ENCODE measurements around the gene RALA. TPM values are rescaled to one million over a fixed set of nuclear protein-coding genes. Genes with fewer than 3 reads are reported as not detected.

RALA gene
- total RNA-seq, 1 donor from 2014 or later, result 59.5 TPM

- Histone ChIP-seq H3K27me3 (no peaks in the 10 kb centered on the region), H3K4me2 (no peak overlapping the region), H3K4me1 (no peaks in the 10 kb centered on the region), H4K20me1 (ENCODE audit: low read depth) (peaks cover 2% of the 10 kb centered on the region), H3K36me3 (no peaks in the 10 kb centered on the region), H3K4me3 (no peak overlapping the region), H3K79me2 (ENCODE audit: low read depth) (peaks cover 100% of the 10 kb centered on the region), H3K9ac (no peak overlapping the region), H3K27ac (no peak overlapping the region), H3F3A (ENCODE audit: low read depth) (no peaks in the 10 kb centered on the region), H3K9me3 (ENCODE audit: low read depth) (peaks cover 4% of the 10 kb centered on the region), H2AFZ (replicated peaks) (no peak overlapping the region)
- Mint-ChIP-seq H3K9me3 (peaks cover 9% of the 10 kb centered on the region), H3K27me3 (ENCODE audit: insufficient read depth, low read depth) (no peaks in the 10 kb centered on the region), H3K27ac (no peak overlapping the region), H3K4me1 (no peaks in the 10 kb centered on the region), H3K4me3 (no peak overlapping the region), H3K36me3 (peaks cover 48% of the 10 kb centered on the region)
- TF ChIP-seq EZH2 (IDR thresholded peaks at IDR 0.05), result no peak
- no peak for DNase-seq (ENCODE audit: low spot score)
Observed at GRCh38 chr7:39634478-39634805, 11.1 kb downstream of the RALA start.

- Histone ChIP-seq H3K4me1 (peaks cover 17% of the 10 kb centered on the region), H3F3A (ENCODE audit: low read depth) (peaks cover 7% of the 10 kb centered on the region), H3K9ac (no peak overlapping the region), H3K4me3 (no peak overlapping the region), H3K4me2 (no peak overlapping the region), H4K20me1 (ENCODE audit: low read depth) (peaks cover 9% of the 10 kb centered on the region), H2AFZ (replicated peaks) (no peak overlapping the region), H3K27me3 (no peaks in the 10 kb centered on the region), H3K36me3 (no peaks in the 10 kb centered on the region), H3K9me3 (ENCODE audit: low read depth) (peaks cover 4% of the 10 kb centered on the region), H3K27ac (no peak overlapping the region), H3K79me2 (ENCODE audit: low read depth) (peaks cover 100% of the 10 kb centered on the region)
- no peak for TF ChIP-seq EZH2phosphoT487 (IDR thresholded peaks at IDR 0.05)
- no peak for TF ChIP-seq EZH2 (IDR thresholded peaks at IDR 0.05)
- no peak for TF ChIP-seq CTCF (IDR thresholded peaks at IDR 0.05)
- Mint-ChIP-seq H3K27me3 (ENCODE audit: insufficient read depth, low read depth) (no peaks in the 10 kb centered on the region), H3K36me3 (peaks cover 33% of the 10 kb centered on the region), H3K4me3 (no peak overlapping the region), H3K9me3 (peaks cover 8% of the 10 kb centered on the region), H3K27ac (no peak overlapping the region), H3K4me1 (peaks cover 5% of the 10 kb centered on the region)
- DNase-seq (ENCODE audit: low spot score), result no peak
Observed at GRCh38 chr7:39637400-39637799, 14.0 kb downstream of the RALA start.

GRCh38 chr7:39637963-39638485 is 14.7 kb downstream of the RALA start:
- no peaks in the 10 kb centered on the region for H3K27me3 Mint-ChIP-seq (ENCODE audit: insufficient read depth, low read depth)
- Histone ChIP-seq H3F3A (ENCODE audit: low read depth) (peaks cover 7% of the 10 kb centered on the region), H3K27me3 (no peaks in the 10 kb centered on the region), H3K4me2 (no peak overlapping the region), H4K20me1 (ENCODE audit: low read depth) (peaks cover 14% of the 10 kb centered on the region), H3K9me3 (ENCODE audit: low read depth) (peaks cover 4% of the 10 kb centered on the region), H3K79me2 (ENCODE audit: low read depth) (peaks cover 100% of the 10 kb centered on the region), H3K36me3 (no peaks in the 10 kb centered on the region), H3K9ac (no peak overlapping the region), H3K27ac (no peak overlapping the region), H3K4me3 (no peak overlapping the region), H2AFZ (replicated peaks) (no peak overlapping the region), H3K4me1 (peaks cover 21% of the 10 kb centered on the region)
- TF ChIP-seq CTCF (IDR thresholded peaks at IDR 0.05), result no peak
- no peak for TF ChIP-seq EZH2 (IDR thresholded peaks at IDR 0.05)
- TF ChIP-seq EZH2phosphoT487 (IDR thresholded peaks at IDR 0.05), result no peak
- no peak for DNase-seq (ENCODE audit: low spot score)
- H3K36me3 Mint-ChIP-seq, result peaks cover 32% of the 10 kb centered on the region
- no peak overlapping the region for H3K4me3 Mint-ChIP-seq
- no peak overlapping the region for H3K27ac Mint-ChIP-seq
- peaks cover 5% of the 10 kb centered on the region for H3K4me1 Mint-ChIP-seq
- peaks cover 8% of the 10 kb centered on the region for H3K9me3 Mint-ChIP-seq

GRCh38 chr7:39642896-39643295 is 19.5 kb downstream of the RALA start:
- no peak for TF ChIP-seq EZH2phosphoT487 (IDR thresholded peaks at IDR 0.05)
- TF ChIP-seq EZH2 (IDR thresholded peaks at IDR 0.05), result no peak
- no peak for TF ChIP-seq CTCF (IDR thresholded peaks at IDR 0.05)
- Histone ChIP-seq H3K9me3 (ENCODE audit: low read depth) (no peaks in the 10 kb centered on the region), H2AFZ (replicated peaks) (no peak overlapping the region), H3K36me3 (no peaks in the 10 kb centered on the region), H3F3A (ENCODE audit: low read depth) (peaks cover 7% of the 10 kb centered on the region), H3K4me3 (no peak overlapping the region), H3K4me2 (no peak overlapping the region), H3K79me2 (ENCODE audit: low read depth) (peaks cover 100% of the 10 kb centered on the region), H3K27ac (peak overlapping the region; percentile 45), H3K27me3 (no peaks in the 10 kb centered on the region), H3K9ac (no peak overlapping the region), H3K4me1 (peaks cover 21% of the 10 kb centered on the region), H4K20me1 (ENCODE audit: low read depth) (peaks cover 21% of the 10 kb centered on the region)
- peaks cover 17% of the 10 kb centered on the region for H3K36me3 Mint-ChIP-seq
- H3K9me3 Mint-ChIP-seq, result peaks cover 11% of the 10 kb centered on the region
- H3K27ac Mint-ChIP-seq, result no peak overlapping the region
- no peaks in the 10 kb centered on the region for H3K27me3 Mint-ChIP-seq (ENCODE audit: insufficient read depth, low read depth)
- H3K4me1 Mint-ChIP-seq, result peaks cover 5% of the 10 kb centered on the region
- no peak overlapping the region for H3K4me3 Mint-ChIP-seq
- DNase-seq (ENCODE audit: low spot score), result no peak
